Esophagus squamous epithelium (tissue), 4 donors: ENCODE measurements around the gene FCHSD1.

ENCODE experiments used
- CTCF ChIP-seq, 6 experiments: fragments of 450-650 bp in 4 of 6; fragments of 200-600 bp in 2 of 6; sonication (generic) in 2 of 6; IDR thresholded peaks; one replicate each; pipeline ENCODE4 v1.5.1; 2016 to 2019; ENCODE audit warnings: antibody characterized with exemption in 6 of 6, mild to moderate bottlenecking in 4 of 6, moderate library complexity in 4 of 6
- POLR2A ChIP-seq, 4 donors: fragments of 450-650 bp; IDR thresholded peaks; one replicate each; pipeline ENCODE4 v1.6.1; 2017; ENCODE audit warnings: antibody characterized with exemption in 4 of 4, mild to moderate bottlenecking in 4 of 4, moderate library complexity in 3 of 4

GRCh38 chr5:141683596-141684141 is 32.5 kb upstream of the FCHSD1 start:
- TF ChIP-seq CTCF (IDR thresholded peaks at IDR 0.05) (no peak), POLR2A (IDR thresholded peaks at IDR 0.05) (no peak)
